GM12875 (cell line): ENCODE measurements around the gene NPY1R.
A peak's percentile ranks its signal among the peaks of the same experiment; 100 is the strongest.

Source experiments
- H3K4me3 ChIP-seq: one replicate; pipeline ENCODE4 v1.5.1; 2011; ENCODE audit warnings: low read depth, low read length, control low read depth
- TF ChIP-seq, protein P1 (sequence below): IDR thresholded peaks from 2 replicates; pipeline ENCODE4 v1.5.1; 2011; ENCODE audit warnings: low read depth, mild to moderate bottlenecking, control low read depth, inconsistent platforms, low read length, moderate library complexity, borderline replicate concordance; ENCODE audit not compliant: insufficient read depth

Gene NPY1R

GRCh38 chr4:163332526-163333406 is at the start of gene NPY1R:
NPY1R (minus strand) TSS chr4:163332596; CDS start chr4:163326554, 6,042 bp downstream.
- H3K4me3 ChIP-seq = peak within 1 kb of the TSS; percentile 40
- TF ChIP-seq, protein P1, sequence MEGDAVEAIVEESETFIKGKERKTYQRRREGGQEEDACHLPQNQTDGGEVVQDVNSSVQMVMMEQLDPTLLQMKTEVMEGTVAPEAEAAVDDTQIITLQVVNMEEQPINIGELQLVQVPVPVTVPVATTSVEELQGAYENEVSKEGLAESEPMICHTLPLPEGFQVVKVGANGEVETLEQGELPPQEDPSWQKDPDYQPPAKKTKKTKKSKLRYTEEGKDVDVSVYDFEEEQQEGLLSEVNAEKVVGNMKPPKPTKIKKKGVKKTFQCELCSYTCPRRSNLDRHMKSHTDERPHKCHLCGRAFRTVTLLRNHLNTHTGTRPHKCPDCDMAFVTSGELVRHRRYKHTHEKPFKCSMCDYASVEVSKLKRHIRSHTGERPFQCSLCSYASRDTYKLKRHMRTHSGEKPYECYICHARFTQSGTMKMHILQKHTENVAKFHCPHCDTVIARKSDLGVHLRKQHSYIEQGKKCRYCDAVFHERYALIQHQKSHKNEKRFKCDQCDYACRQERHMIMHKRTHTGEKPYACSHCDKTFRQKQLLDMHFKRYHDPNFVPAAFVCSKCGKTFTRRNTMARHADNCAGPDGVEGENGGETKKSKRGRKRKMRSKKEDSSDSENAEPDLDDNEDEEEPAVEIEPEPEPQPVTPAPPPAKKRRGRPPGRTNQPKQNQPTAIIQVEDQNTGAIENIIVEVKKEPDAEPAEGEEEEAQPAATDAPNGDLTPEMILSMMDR = peak; percentile 57; the same call in 1 of the 2 replicates

GRCh38 chr4:163380703-163381102 is 48.3 kb upstream of the NPY1R start:
- H3K4me3 ChIP-seq = no peak overlapping the region
- TF ChIP-seq, protein P1 = no peak

- H3K4me3 ChIP-seq = no peak overlapping the region
- TF ChIP-seq, protein P1 = no peak
Measured at GRCh38 chr4:163378661-163379060, 46.3 kb upstream of the NPY1R start.

GRCh38 chr4:163372029-163372428 is 39.6 kb upstream of the NPY1R start:
- TF ChIP-seq, protein P1 = no peak
- H3K4me3 ChIP-seq = no peak overlapping the region

DNA sequence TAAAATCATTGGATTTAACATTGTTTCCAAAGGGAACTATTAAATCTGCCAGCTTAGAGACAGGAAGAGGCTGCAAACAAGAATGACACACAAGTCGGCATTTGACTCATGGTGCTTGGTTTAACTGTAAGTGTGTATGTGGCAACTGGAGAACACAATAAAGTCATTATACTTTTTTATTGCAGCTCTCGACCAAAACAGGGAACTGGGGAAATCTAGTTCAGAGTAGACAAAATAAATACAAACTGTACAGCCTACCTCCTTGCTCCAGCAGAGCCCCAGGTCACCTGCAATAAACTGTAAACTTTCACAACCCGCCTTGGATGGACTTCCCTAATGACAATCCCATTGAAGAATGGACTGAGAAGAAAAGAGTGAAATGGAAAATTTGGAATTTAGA is 35.3 kb upstream of the NPY1R start:
- TF ChIP-seq, protein P1 = no peak
- H3K4me3 ChIP-seq = no peak overlapping the region

DNA sequence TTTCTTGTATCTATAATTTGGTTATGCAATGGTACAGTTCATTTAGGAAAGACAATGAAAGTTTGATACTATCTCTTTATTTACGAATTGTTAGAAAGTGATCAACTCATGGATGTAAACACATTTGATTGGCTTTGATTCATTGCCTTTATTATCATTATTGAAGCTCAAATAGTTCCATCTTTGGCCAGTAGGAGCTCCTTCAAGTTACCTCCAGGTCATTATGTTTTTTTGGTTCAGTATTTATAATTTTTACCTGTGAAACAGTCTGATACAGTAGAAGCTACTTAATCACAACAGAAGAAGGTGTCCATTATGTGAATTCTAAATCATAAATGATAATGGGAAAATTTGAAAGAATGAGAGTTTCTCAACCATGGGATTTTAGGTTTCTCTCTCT is 23.7 kb upstream of the NPY1R start:
- H3K4me3 ChIP-seq = no peak overlapping the region
- TF ChIP-seq, protein P1 = no peak

DNA sequence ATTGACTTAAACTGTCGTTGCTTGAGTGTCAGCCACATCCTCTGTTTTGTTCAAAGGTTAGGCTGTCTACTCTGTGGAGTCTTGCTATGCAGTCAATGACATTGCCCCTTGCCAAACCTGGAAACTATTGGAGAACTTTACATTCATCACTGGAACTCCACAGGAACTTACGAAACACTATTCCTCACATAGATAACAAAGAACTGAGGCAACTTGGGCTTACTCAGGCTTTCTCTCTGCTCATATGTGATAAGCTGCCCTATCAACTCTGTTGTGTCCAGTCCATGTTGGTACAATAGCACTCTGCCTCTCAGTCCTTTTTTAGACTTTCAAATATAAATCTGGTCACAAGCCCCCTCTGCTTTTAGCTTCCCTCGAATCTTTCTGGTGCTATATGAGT is 20.7 kb upstream of the NPY1R start:
- no peak overlapping the region for H3K4me3 ChIP-seq
- TF ChIP-seq, protein P1 = no peak
